GM18502 (cell line): ENCODE data around the gene KLHL5.
"Not testable (repeated sequence)": the region's sequence is repeated elsewhere in the genome, so short reads cannot be mapped to it uniquely, and the experiment has no call there.

Experiments
- ATAC-seq: cut with Tn5 transposase; IDR thresholded peaks from one replicate; pipeline ENCODE4 v1.9.1; 2021; ENCODE audit warnings: mild to moderate bottlenecking; ENCODE audit not compliant: unreplicated experiment, poor library complexity

Gene KLHL5, protein sequence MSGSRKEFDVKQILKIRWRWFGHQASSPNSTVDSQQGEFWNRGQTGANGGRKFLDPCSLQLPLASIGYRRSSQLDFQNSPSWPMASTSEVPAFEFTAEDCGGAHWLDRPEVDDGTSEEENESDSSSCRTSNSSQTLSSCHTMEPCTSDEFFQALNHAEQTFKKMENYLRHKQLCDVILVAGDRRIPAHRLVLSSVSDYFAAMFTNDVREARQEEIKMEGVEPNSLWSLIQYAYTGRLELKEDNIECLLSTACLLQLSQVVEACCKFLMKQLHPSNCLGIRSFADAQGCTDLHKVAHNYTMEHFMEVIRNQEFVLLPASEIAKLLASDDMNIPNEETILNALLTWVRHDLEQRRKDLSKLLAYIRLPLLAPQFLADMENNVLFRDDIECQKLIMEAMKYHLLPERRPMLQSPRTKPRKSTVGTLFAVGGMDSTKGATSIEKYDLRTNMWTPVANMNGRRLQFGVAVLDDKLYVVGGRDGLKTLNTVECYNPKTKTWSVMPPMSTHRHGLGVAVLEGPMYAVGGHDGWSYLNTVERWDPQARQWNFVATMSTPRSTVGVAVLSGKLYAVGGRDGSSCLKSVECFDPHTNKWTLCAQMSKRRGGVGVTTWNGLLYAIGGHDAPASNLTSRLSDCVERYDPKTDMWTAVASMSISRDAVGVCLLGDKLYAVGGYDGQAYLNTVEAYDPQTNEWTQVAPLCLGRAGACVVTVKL

DNA sequence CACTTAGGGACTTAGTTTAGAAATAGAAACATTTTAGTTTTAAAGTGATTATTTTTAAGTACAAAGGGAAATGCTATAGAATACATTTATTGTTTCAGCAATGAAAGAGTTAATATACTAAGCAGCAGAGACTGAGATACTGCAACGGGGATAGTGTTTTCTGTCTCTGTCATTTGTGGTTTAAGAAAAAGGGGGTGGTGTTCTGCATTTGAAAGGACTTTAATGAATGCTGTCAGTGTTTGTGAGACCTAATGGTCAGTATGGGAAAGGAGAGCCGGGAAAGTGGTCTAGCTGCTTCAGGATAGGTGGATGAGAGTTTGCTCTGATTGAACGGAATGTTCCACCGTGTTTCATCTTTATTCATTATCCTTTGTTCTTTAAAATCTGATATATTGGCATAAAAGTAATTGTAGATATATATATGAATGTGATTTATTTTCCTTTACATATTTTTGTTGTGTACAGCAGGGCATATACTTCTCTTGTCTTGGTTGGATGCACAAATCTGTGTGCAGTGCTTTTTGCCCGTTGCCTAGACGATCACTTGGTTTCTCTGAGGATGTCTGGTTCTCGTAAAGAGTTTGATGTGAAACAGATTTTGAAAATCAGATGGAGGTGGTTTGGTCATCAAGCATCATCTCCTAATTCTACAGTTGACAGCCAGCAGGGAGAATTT lies at the start of gene KLHL5:
Gene KLHL5 (plus strand): TSS at position 139 of the 676 bp plus-strand sequence. CDS start 421 bp downstream, at position 560.
- no peak for ATAC-seq

DNA sequence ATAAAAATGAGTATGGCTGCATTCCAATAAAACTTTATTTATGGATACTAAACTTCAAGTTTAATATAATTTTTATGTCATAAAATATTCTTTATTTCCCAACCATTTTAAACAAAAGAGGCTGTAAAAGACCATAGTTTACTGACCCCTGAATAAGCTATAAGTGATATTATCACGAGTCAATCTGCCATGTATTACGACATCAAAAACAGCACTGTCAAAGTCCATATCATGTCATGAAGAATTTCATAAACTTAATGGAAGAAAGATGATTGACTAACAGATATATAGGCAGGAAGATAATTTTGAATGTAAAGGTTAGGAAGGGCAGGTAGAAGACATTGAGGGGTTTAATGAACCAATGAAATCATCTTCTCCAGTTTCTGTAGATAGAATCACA lies 48.0 kb upstream of the KLHL5 start:
- no peak for ATAC-seq

DNA sequence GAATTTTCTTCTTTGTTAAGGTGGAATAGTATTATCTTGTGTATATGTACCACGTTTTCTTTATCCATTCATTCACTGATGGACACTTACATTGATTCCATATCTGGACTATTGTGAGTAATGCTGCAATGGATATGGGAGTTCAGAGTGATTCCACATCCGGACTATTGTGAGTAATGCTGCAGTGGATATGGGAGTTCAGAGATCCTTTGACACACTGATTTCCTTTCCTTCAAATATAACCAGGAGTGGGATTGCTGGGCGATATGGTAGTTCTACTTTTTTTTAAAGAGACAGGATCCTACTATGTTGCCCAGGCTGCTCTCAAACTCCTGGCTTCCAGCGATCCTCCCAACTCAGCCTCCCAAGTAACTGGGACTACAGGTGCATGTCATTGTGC lies 41.9 kb upstream of the KLHL5 start:
- ATAC-seq: no peak

DNA sequence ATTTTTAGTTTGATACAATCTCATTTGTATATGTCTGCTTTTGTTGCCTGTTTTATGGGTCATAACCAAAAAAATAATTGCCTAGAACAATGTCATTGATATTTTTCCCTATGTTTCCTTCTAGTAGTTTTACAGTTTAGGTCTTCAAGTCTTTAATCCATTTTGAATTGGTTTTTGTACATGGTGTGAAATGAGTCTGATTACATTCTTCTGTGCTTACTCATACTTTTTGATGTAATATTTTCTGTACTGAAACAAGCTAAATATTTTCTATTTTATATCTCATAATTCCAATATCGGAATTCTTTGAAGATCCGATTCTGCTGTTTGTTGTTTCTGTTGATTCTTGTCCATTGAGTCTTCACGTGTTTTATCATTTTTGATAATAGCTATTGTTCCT lies 40.4 kb upstream of the KLHL5 start:
- no peak for ATAC-seq

DNA sequence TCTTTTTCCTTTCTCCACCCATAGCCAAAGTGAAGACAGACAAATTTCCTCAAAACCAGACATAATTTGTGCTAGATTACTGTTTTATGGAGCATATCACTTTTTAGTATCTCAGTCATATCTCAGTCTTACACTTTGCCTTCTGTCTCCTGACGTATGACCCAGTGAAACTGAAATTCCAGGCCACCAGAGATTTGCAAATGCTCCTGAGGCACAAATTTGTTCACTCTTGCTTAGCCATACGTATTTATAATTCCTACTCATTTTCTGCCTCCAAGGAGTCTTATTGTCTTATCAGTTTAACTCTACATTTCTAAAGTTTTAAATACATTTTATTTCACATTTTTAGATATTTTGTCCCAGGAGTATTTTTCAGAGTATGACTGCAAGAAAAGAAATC lies 39.8 kb upstream of the KLHL5 start:
- ATAC-seq: no peak

DNA sequence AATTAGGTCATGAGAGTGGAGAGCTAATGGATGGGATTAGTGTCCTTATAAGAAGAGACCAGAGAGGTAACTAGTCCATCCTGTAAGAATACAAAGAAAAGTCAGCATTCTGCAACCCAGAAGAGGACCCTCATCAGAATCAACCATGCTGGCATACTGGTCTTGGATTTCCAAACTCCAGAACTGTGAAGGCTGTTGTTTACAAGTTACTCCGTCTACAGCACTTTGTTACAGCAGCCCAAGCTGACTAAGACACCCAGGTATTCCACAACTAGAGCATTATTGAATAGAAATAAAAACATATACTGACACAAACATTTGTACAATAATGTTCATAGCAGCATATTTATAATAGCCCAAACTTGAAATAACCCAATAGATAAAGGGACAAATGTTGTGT lies 39.0 kb upstream of the KLHL5 start:
- no peak for ATAC-seq

DNA sequence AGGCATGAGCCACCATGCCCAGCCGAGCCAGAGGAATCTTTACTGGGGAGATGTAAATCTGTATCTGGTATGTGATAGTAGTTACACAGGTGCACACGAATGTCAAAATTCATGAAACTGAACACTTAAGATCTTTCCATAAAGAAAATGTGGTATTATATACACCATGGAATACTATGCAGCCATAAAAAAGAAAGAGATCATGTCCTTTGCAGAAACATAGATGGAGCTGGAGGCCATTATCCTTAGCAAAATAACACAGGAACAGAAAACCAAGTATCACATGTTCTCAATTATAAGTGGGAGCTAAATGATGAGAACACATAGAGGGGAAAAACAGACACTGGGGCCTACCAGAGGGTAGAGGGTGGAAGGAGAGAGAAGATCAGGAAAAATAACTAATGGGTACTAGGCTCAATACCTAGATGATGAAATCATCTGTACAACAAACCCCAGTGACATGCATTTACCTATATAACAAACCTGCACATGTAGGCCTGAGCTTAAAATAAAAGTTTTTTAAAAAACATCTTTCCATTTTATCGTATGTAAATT lies 37.6 kb upstream of the KLHL5 start:
- ATAC-seq: no peak

DNA sequence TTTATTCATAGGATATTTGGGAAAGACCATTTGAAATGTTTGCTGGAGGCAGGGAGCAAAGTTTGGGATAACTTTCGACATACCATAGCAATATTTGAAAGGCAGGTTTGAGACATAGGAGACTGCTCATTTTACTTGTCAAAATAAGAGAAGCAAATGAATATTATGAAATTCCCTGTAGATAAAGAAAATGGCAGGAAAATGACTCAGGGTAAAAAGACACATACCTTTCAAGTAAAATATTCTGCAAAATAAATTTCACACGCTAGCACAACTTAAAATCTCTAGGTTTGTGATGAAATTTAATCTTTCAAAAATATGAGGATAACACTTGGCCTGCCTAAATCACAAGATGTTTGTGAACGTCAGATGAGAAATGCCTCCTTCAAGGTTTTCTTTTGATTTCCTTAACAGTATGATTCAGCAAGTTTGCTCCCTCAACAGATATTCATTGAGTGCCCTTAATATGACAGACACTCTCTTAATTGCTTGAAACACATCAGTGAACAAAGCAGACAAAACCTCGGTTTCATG lies 36.4 kb upstream of the KLHL5 start:
- no peak for ATAC-seq

DNA sequence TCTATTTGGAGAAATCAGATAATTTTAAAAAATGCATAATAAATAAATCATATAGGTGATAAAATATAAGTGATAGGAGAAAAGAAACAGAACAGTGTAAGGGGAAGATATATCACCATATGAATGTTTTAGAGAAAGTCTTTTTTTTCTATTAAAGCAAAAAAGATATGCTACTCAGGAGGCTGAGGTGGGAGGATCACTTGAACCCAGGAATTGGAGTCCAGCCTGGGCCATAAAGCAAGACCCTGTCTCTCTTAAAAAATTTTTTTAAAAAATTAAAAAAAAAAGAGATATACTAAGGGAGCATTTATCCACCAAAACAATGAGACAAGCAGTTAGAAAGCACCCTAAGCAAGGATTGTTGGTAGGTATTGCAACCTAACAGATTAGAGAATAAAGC lies 35.9 kb upstream of the KLHL5 start:
- no peak for ATAC-seq

DNA sequence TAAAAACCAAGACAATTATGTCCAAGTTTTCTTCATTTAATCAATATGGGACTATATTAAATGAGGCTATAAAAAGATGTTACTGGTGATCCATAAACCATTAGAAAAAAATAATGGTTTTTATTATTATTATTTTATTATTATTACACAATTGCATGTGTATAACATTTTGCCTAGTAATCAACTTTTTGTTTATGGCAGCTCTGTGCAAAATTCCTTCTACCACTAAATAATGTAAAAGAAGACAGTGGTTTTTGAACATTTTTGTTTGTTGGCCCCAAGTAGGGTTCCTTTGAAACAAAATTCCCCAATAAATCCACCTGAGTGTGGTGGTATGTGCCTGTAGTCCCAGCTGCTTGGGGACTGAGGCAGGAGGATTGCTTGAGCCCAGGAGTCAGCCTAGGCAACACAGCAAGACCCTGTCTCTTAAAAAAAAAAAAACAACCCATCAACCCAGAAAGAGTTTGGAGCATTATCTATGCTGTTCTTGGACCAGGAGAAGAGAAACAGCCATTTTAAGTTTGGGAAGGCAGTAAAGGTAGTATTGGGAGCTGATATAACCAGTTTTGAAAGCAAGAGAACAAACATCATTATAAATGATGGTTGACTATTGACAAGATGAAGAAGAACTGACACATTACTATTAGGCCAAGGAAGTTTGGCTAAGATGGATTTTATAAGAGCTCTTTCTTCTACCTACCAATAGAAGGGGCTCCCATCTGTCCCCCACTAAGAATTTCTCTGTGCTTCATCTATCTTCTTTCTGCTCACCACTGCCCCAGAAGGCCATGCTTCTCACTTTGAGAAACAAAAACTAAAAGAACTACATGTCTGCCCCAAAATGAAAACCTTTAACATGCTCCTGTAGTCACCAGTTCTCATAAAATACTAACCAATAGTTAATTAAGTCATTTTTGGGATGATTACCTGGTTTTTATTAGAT lies 32.0 kb upstream of the KLHL5 start:
- no peak for ATAC-seq

DNA sequence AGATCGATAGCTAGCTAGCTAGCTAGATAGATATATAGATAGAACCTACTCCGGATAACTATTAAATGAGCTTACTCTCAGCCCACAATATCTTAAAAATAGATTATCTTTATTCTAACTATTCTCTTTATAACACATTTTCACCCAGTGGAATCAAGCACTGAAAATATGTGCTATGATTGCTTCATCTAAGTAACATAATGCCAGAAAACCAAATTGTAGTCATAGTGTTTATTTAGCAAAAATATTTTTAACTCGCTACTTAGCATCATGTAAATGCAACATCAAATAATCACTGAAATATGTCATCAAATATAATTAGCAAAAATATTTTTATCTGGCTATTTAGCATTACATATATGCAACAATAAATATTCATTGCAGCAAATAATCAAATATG lies 31.3 kb upstream of the KLHL5 start:
- no peak for ATAC-seq

DNA sequence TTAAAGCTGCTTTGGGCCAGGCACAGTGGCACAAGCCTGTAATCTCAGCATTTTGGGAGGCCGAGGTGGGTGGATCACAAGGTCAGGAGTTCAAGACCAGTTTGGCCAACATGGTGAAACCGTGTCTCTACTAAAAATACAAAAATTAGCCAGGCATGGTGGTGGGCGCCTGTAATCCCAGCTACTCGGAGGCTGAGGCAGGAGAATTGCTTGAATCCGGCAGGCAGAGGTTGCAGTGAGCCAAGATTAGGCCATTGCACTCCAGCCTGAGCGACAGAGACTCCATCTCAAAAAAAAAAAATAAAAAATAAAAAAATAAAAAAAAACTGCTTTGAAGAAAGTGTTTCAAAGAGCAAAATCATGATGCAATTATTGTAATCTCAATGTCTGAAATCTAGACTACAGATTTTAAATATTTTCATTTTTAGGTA lies 30.4 kb upstream of the KLHL5 start:
- not testable (repeated sequence) for ATAC-seq

DNA sequence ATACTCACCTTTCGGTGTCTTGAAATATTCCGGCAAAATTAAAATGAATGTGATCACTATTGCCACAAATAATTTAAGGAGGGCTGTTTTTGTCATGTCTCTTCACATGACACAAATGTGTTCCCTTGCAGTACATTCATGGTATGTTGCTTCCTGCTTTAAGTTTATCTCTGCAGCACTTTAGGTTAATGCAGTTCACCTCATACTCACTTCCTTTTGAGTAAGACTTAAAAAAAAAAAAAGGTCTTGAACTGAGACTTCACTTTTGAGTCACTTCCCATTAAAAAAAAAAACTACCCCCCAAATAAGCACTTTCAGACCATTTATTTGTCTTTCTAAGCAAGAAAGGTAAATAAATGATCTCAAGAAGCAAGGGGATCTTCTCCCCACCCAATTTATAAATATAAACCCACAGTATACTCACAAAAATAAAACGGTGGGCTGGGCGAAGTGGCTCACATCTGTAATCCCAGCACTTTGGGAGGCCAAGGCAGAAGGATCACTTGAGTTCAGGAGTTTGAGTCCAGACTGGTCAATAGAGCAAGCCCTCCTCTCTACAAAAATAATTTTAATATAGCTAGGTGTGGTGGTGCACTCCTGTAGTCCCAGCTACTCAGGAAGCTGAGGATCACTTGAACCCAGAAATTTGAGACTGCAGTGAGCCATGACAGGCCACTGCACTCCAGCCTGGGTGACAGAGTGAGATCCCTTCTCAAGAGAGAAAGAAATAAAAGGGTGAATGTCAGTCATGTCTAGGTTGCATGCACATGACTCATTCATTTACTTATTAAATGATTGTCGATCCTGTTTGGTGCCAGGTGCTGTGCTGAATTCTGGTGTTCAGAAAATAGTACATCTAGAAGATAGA lies 29.6 kb upstream of the KLHL5 start, which contains the start of gene TMEM156:
Gene TMEM156 (minus strand): TSS at position 192 of the 868 bp plus-strand sequence. CDS start 96 bp downstream, at position 96.
- peak; percentile 72 for ATAC-seq

DNA sequence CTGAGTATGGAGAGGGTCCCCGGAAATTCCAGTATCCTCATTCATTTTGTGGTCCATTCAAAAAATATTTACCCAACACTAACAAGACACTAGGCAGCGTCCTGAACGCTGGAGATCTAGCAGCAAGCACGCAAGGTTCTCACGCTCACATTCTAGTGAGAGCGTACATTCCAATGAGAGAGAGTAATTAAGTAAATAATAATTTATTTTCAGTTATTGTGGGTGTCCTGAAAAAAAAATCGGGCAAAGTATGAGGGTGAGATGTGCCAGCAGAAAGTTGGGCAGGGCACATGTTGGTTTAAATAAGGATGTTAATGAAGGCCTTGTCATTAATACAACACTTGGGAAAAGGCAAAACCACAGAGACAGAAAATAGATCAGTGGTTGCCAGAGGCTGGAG lies 25.9 kb upstream of the KLHL5 start:
- ATAC-seq: no peak

DNA sequence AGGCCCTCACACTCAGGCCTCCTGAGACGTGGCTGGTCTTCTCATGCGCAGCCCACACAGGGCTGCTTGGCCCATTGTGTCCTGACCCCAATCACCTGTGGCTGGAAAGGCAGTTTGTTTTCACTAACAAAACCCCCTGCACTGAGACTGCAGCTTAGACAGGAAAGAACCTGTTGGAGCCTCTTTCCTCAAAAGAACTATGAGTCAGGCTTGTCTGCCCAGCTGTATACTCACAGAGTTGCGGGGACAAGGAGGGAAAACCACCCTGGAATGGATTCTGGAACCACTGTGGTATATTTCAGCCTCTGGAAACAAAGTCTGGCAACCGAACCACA lies 24.6 kb upstream of the KLHL5 start:
- no peak for ATAC-seq

DNA sequence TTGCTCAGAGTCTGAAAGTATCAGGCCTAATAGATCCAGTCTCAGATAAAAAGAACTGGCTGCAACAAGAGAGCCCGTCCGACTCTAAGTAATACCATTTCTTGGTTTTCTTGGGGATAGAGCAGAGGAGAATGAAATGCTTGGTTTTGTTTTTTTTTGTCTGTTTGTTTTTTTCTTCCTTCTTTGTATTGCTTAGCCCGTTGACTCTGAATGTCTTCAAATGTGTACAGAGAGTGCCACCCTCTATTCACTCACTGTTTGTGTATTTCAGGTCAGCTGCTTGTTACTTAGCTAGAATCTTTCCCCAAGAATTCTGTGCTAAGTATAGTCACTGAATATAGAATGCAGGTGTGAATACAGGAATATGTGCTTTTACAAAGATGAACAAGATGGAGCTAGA lies 24.1 kb upstream of the KLHL5 start:
- no peak for ATAC-seq

DNA sequence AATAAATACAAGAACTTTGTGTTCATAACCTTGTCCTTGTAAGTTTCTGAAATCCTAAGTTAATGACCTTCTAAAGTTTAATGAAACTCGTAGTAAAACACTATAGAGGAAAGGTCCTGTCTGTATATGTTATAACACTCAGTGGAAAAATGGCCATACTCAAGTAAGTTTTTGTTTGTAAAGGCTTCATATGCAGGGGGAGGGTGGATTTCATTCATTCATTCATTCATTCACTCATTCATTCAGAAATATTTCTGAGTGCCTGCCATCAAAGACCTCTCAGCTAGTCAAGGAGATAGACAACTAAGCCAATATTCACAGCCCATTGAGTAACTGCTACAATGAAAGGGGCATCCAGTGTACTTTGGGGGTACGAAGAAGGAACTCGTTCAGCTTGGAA lies 22.9 kb upstream of the KLHL5 start:
- ATAC-seq: no peak

DNA sequence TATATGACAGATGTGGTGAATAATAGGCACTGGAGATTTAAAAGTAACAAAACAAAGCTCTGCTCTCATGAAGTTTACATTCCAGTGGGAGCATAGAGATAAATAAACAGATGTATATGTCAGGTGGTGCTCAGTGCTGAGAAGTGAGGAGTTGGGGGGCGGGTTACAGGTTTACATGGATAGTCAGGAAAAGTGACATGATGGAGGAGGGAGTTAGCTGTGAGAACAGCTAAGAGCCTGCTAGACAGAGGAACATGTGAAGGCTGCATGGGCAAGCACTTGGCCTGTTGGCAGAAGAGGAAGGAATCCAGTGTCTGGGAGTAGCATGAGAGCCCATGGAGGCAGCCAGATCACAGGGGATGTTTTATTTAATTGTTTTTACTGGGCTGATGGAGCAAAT lies 19.7 kb upstream of the KLHL5 start:
- no peak for ATAC-seq
